NCI-H524 treated with DMSO at 0.1 percent for 48 hours (cell line): ENCODE measurements around the gene PCED1A.
"Not testable (repeated sequence)": the region's sequence is repeated elsewhere in the genome, so short reads cannot be mapped to it uniquely, and the experiment has no call there.

ENCODE experiments used
- DNase-seq: peaks from one replicate; lab custom pipeline; 2025; lab: John Stamatoyannopoulos, UW

PCED1A gene

GRCh38 chr20:2865630-2866029, 25.2 kb upstream of the PCED1A start:
- no peak for DNase-seq

GRCh38 chr20:2865101-2865500, 24.6 kb upstream of the PCED1A start:
- no peak for DNase-seq

- no peak for DNase-seq
Measured at GRCh38 chr20:2864626-2865025, 24.2 kb upstream of the PCED1A start.

- no peak for DNase-seq
Measured at GRCh38 chr20:2859330-2860121, 19.1 kb upstream of the PCED1A start.

GRCh38 chr20:2858591-2858990, 18.1 kb upstream of the PCED1A start:
- DNase-seq, result no peak

- DNase-seq, result no peak
Measured at GRCh38 chr20:2851086-2851485, 10.6 kb upstream of the PCED1A start.

GRCh38 chr20:2849529-2849928, 9.1 kb upstream of the PCED1A start:
- no peak for DNase-seq

GRCh38 chr20:2847802-2848201, 7.3 kb upstream of the PCED1A start:
- no peak for DNase-seq

GRCh38 chr20:2846698-2847097, 6.2 kb upstream of the PCED1A start:
- DNase-seq, result no peak

GRCh38 chr20:2845607-2846006, 5.2 kb upstream of the PCED1A start:
- no peak for DNase-seq

- DNase-seq, result no peak
Measured at GRCh38 chr20:2840967-2841531, 594 bp upstream of the PCED1A start.

GRCh38 chr20:2839732-2840137, 720 bp downstream of the PCED1A start:
- no peak for DNase-seq

- DNase-seq, result no peak
Measured at GRCh38 chr20:2838847-2839671, 1.4 kb downstream of the PCED1A start.

GRCh38 chr20:2838170-2838797, 2.2 kb downstream of the PCED1A start:
- no peak for DNase-seq

GRCh38 chr20:2837221-2837960, 3.1 kb downstream of the PCED1A start:
- DNase-seq, result no peak

- DNase-seq, result no peak
Measured at GRCh38 chr20:2836035-2836434, 4.4 kb downstream of the PCED1A start.

- no peak for DNase-seq
Measured at GRCh38 chr20:2835331-2835796, 5.1 kb downstream of the PCED1A start.

- no peak for DNase-seq
Measured at GRCh38 chr20:2834401-2835110, 5.9 kb downstream of the PCED1A start.

- DNase-seq, result no peak
Measured at GRCh38 chr20:2833761-2834160, 6.7 kb downstream of the PCED1A start.

- not testable (repeated sequence) for DNase-seq
Measured at GRCh38 chr20:2831206-2831605, 9.2 kb downstream of the PCED1A start.

- DNase-seq, result no peak
Measured at GRCh38 chr20:2829376-2829775, 11.1 kb downstream of the PCED1A start.
